Hypothalamus (tissue), 51 donors: ENCODE data around the gene PAEP.

Experiments
- DNase-seq, 51 donors: peaks; one replicate each; lab custom pipeline; 2025; lab: John Stamatoyannopoulos, UW

PAEP gene

DNA sequence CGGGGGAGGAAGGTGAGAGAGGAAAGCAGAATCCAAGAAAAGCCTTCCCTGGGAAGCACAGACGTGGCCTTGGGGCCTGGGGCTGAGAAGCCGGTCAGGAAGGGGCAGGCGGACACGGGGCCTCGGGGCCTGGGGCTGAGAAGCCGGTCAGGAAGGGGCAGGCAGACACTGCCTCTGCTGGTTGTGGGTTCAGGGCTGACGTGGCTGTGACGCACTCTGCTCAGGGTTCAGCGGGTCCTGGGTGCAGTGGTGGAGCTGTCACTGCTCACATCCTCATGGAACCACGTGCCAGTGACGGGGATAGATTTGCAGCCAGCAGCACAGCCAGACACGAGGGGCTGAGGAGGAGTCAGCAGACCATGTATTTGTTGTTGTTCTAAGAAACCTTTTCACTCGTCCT, 12.8 kb downstream of the PAEP start:
- no peak for DNase-seq

DNA sequence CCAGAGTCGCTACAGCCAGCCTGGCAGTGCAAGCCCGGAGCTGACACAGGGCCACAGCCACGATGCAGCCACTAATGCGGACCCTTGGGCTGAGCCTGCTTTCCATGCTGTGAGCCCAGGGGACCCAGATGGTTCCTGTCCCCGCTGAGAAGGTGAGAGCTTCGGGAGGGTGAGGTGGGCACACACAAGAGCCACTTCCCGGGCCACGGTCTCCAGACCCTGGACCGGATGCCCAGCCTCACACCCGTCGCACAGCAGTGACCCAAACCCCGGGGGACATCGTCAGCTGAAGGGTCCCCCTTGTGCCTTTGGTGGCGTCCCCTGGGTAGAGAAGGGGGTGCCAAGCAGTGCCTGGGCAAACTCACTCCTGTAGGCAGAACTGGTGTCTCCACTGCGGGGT, 13.4 kb downstream of the PAEP start:
- DNase-seq, result no peak

GRCh38 chr9:135575995-135576631, 14.6 kb downstream of the PAEP start:
- no peak for DNase-seq

DNA sequence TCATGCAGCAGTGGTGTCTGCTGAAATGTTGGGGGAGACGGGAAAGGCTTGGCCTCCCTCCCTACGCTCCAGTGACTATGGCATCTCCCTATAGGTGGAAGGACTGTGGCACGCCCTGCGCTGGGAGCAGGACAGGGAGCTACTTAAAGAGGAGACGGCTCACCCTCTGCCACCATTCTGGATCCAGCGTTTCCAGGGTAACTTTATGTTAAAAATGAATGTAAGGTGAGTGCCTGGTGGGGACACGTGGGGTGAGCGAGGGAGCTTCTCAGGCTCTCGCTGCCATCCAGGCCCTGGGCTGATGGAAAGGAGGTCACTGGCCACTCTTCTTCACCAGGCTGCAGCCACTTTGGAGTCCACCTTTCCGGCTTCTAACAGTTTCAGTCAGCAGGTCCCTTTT, 15.7 kb downstream of the PAEP start:
- no peak for DNase-seq

- no peak for DNase-seq
Observed at GRCh38 chr9:135579356-135579755, 17.8 kb downstream of the PAEP start.

GRCh38 chr9:135579889-135580660, 18.5 kb downstream of the PAEP start:
- DNase-seq, result no peak

DNA sequence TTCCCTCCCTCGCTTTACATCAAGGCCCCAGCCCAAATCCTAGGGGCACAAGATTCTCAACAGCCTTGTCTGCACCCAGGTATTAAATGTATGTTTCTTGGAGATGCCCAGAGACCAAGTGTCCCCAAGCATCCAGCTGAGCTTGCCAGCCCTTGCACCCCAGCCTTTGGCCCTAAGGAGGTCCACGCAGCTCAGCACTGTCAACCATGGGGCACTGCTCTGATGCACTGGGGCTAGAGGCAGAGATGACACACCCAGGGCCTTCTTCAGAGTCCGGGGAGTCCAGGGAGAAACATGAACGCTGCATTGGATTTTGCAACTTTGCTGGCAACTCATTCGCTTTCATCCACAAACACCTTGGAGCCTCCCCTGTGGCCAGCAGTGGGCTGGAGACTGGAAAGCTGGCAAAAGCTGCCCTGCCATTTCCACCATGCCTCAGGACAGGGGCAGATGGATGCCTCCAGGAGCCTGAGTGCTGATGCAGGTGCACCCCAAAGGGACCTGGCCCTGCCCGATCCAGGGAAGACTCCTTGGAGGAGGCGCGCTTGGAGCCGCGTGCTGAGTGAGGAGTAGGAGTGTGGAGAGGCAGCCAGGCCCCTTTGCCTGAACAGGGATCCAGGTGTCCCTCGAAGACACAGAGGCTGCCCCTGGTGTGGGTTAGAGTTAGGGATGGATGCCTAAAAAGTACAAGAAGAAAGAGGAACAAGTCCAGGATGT, 19.3 kb downstream of the PAEP start:
- no peak for DNase-seq

DNA sequence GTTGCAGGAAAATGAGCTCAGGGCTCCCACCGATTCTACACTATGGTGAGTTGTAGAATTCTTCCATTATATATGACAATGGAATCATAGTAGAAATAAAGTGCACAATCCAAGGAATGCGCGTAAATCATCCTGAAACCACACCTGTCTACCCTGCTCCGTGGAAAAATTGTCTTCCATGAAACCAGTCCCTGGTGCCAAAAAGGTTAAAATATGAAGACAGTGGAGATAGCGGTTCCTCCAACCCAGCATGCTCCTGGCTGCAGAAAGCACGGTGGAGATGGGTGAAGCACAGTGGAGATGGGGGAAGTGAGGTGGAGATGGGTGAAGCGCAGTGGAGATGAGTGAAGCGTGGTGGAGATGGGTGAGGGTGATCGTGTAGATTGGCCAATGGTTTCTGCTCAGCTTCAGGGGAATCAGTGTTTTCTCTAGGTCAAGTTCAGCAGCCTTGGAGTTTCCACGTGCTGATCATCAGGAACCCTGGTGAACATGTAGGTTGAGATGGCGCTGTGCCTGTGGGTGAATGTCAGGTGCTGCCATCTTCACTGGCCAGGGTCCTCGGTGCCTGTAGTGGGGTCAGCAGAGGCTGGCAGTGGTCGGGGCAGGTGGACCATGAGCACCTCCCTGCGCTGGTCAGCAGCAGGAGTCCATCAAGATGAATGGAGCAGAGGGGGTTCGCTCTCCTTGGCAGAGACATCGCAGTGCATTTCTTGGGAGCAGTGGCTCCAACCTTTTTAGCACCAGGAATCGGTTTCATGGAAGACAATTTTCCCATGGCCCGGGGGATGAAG, 20.3 kb downstream of the PAEP start:
- no peak for DNase-seq

DNA sequence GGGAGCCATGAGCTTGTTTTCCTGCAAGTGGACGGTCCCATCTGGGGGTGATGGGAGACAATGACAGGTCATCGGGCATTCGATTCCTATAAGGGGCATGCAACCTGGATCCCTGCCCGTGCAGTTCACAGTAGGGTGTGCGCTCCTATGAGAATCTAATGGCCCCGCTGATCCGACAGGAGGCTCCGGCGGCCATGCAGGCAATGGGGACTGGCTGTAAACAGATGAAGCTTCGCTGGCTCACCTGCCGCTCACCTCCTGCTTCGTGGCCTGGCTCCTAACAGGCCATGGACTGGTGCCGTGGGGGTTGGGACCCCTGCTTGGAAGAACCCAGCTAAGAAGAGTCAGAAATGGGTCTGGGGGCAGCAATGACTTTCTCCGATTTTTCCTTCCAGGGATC, 21.0 kb downstream of the PAEP start:
- DNase-seq, result no peak

DNA sequence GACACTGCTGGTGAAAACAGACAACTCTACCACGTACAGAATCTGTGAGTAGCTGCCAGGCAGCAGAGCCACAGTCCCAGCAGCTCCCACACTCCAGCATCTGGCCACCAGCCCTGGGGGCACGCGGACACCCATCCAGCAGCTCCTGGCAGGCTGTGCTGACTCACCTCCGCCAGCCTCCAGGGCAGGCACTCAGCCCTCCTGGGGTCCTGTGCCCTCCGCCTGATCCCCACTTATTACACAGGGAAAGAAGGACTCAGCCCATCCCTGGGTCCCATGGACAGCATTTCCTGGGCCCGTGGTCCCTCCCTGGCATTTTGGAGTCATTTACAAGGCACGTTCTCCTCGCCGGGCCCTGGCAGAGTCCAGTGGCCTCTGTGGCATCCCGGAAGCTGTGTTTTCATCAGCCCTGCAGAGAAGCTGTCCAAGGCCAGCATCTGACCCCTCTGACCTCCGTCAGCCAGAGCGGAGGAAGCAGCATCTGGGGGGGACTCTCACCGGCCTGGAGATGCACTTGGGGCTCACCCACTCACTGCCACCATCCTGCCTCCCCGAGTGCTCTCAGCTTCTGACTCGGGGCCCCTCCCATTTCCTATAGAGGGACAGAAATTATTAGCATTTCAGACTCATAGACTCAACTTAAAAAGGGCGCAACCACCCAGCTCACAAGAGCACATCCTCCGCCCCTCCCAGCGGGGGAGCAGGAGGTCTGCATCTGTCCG, 21.6 kb downstream of the PAEP start:
- no peak for DNase-seq

GRCh38 chr9:135583688-135584011, 22.1 kb downstream of the PAEP start:
- DNase-seq, result no peak

- DNase-seq, result no peak
Observed at GRCh38 chr9:135584371-135584770, 22.8 kb downstream of the PAEP start.

DNA sequence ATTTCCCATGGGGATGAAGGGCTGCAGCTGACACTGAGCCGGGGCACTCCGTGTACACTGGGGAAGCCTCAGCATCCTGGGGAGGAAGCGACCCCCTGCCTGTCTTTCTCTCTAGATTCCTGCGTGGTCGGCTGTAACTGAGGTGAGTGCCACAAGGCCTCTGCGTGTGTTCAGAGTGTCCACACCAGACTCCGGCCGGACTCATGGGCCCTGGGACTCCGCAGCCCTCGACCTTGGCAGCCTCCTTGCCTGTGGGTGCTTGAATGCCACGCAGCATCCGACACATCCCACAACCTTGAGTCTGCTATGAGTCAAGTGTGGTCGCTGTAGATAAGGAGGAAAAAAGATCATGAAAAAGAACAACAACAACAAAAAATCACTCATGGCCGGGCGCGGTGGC, 23.4 kb downstream of the PAEP start:
- no peak for DNase-seq

DNA sequence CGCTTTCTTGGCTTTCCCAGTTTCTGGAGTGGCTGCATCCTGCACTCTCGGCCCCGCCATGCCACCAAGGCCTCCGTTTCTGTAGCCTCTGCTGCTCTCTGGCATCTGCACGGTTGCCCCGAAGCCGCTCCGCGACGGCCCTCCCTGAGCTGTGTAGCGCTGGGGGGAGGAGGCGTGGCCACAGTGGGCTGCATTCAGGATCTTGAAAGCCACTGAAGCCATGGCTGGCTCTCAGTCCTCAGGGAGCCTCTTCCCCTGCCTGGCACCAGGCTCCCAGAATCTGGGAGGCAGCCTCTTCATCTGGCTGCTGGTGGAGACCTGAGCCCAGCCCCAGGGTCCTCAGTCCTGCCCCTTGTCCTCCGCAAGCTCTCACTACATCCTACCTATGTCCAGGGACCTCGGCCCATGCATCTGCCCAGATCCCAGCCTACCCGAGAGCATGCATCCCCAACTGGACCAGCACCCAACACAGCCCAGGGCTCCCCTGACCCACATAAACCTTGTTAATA, 25.1 kb downstream of the PAEP start:
- DNase-seq, result no peak

DNA sequence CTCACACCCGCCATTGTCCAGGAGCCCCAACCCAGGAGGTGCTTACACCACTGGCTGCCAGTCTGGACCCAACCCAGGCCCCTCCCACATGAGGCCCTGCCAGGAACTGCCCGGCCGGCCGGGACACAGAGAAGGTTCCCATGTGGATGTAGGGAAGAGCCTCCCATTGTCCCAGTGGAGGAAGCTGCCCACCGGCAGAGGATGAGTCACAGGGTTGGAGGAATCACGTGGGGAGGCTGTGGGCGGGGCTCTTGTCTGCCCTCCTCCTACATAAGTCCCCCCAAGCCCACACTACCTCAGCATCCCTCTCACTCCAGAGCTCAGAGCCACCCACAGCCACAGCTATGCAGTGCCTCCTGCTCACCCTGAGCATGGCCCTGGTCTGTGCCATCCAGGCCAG, 26.1 kb downstream of the PAEP start:
- peak in 1 of 51 donors; percentile 27 for DNase-seq

GRCh38 chr9:135588371-135588770, 26.8 kb downstream of the PAEP start:
- no peak for DNase-seq

DNA sequence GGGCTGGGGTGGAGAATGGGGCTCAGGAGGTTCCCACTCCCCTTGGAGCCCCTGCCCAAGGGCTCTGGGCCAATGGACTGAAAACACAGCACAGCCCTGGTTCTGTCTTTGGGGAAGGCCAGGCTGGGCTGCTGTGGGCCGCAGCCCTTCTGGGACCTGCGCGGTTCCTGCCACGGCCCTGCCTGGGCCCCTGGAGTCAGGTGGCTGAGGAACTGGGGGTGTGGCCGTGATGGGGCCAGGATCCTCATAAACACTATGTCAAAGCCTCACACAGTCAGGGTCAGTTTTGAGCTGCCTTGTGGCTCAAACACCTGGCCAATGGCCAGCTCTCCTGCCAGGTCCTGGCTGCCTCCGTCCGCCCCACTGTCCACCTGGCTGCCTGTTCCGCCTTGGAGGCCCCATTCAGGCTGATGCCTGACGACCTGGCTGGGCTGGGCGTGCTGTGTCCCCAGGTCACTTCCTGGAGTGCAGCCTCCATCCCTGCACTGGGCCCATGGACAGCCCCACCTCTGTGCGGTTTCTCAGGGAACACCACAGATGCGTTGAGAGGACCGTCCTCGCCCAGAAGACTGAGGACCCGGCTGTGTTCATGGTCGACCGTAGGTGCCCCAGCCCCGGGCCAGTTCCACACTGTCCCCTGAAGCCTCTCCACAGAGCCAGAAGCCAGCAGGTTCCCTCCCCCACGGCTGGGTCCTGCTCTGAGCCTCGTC, 27.5 kb downstream of the PAEP start:
- no peak for DNase-seq

GRCh38 chr9:135589596-135590485, 28.3 kb downstream of the PAEP start:
- no peak for DNase-seq
